Medulla oblongata (tissue), 1 donor: ENCODE data around the gene RAMACL.
A peak's percentile ranks its signal among the peaks of the same experiment; 100 is the strongest.

Experiments
- DNase-seq: peaks from one replicate; pipeline ENCODE4 v3.0.0-alpha.2; 2015; ENCODE audit errors: extremely low spot score

The RAMACL gene

GRCh38 chr6:166618251-166618650 is 31.8 kb upstream of the RAMACL start:
- DNase-seq = no peak

- no peak for DNase-seq
Measured at GRCh38 chr6:166617359-166617758, 30.9 kb upstream of the RAMACL start.

GRCh38 chr6:166616261-166617238 is 30.1 kb upstream of the RAMACL start:
- no peak for DNase-seq

- no peak for DNase-seq
Measured at GRCh38 chr6:166615059-166615770, 28.7 kb upstream of the RAMACL start.

GRCh38 chr6:166614589-166614988 is 28.1 kb upstream of the RAMACL start:
- no peak for DNase-seq

- DNase-seq = no peak
Measured at GRCh38 chr6:166614171-166614583, 27.7 kb upstream of the RAMACL start.

GRCh38 chr6:166613027-166613426 is 26.5 kb upstream of the RAMACL start:
- DNase-seq = no peak

- no peak for DNase-seq
Measured at GRCh38 chr6:166612471-166612881, 26.0 kb upstream of the RAMACL start.

GRCh38 chr6:166611631-166612030 is 25.2 kb upstream of the RAMACL start:
- DNase-seq = no peak

GRCh38 chr6:166610069-166610468 is 23.6 kb upstream of the RAMACL start:
- no peak for DNase-seq

GRCh38 chr6:166608774-166609173 is 22.3 kb upstream of the RAMACL start:
- no peak for DNase-seq

- no peak for DNase-seq
Measured at GRCh38 chr6:166605752-166606151, 19.3 kb upstream of the RAMACL start.

GRCh38 chr6:166604911-166605310 is 18.4 kb upstream of the RAMACL start:
- no peak for DNase-seq

GRCh38 chr6:166604328-166604727 is 17.9 kb upstream of the RAMACL start:
- no peak for DNase-seq

GRCh38 chr6:166603043-166603690 is 16.7 kb upstream of the RAMACL start:
- no peak for DNase-seq

- no peak for DNase-seq
Measured at GRCh38 chr6:166601956-166602355, 15.5 kb upstream of the RAMACL start.

- DNase-seq = no peak
Measured at GRCh38 chr6:166600931-166601330, 14.5 kb upstream of the RAMACL start.

GRCh38 chr6:166599205-166599604 is 12.7 kb upstream of the RAMACL start:
- no peak for DNase-seq

GRCh38 chr6:166598441-166599138 is 12.1 kb upstream of the RAMACL start:
- DNase-seq = peak; percentile 76

- DNase-seq = peak; percentile 78
Measured at GRCh38 chr6:166597711-166598440, 11.4 kb upstream of the RAMACL start.
